HG02678 (cell line): ENCODE data around the gene LANCL3.
"Not testable (repeated sequence)": the region's sequence is repeated elsewhere in the genome, so short reads cannot be mapped to it uniquely, and the experiment has no call there.

Experiments
- ATAC-seq: cut with Tn5 transposase; IDR thresholded peaks from one replicate; pipeline ENCODE4 v1.9.1; 2021; ENCODE audit warnings: mild to moderate bottlenecking, moderate library complexity; ENCODE audit not compliant: unreplicated experiment

LANCL3 gene

GRCh38 chrX:37571426-37572107 lies at the start of gene LANCL3:
Gene LANCL3, plus strand, starts transcription at chrX:37571661. Its CDS starts 210 bp downstream, at chrX:37571871.
- ATAC-seq = not testable (repeated sequence)

DNA sequence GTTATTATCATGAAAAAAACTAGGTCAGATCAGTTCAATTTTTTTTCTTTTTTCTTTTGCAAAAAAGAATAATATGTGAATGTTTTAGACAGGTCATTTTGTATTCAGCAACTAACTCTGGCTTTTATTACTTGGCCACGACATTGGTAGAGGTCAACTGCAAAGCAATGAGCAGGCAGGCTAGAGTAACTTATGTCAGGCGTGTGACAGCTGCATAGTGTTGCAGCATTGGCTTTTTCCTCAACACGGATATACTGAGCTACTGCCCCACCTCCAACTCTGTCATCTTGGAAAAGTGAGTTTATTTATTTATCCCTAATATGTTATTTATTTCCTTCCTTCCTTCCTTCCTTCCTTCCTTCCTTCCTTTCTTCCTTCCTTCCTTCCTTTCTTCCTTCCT lies 47.8 kb upstream of the LANCL3 start:
- ATAC-seq = not testable (repeated sequence)

DNA sequence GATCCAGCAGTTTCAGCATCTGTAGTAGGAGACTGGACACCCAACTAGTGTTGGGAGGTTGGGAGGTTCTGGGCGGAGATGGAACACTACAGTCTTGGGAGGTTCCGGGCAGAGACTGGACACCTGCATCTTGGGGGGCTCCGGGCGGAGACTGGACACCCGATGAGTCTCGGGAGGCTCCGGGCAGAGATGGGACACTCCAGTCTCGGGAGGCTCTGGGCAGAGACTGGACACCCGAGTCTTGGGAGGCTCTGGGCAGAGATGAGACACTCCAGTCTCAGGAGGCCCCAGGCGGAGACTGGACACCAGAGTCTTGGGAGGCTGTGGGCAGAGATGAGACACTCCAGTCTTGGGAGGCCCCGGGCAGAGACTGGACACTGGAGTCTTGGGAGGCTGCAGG lies 29.5 kb upstream of the LANCL3 start:
- no peak for ATAC-seq

DNA sequence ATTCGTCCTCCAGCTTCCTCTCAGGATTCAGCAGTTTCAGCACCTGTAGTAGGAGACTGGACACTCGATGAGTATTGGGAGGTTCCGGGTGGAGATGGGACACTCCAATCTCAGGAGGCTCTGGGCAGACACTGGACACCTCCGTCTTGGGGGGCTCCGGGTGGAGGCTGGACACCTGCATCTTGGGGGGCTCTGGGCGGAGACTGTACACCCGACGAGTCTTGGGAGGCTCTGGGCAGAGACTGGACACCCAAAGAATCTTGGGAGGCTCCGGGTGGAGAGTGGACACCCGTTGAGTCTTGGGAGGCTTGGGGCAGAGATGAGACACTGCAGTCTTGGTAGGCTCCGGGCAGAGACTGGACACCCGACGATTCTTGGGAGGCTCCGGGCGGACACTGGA lies 28.7 kb upstream of the LANCL3 start:
- ATAC-seq = no peak

- ATAC-seq = no peak
Measured at GRCh38 chrX:37543324-37543723, 28.1 kb upstream of the LANCL3 start.

DNA sequence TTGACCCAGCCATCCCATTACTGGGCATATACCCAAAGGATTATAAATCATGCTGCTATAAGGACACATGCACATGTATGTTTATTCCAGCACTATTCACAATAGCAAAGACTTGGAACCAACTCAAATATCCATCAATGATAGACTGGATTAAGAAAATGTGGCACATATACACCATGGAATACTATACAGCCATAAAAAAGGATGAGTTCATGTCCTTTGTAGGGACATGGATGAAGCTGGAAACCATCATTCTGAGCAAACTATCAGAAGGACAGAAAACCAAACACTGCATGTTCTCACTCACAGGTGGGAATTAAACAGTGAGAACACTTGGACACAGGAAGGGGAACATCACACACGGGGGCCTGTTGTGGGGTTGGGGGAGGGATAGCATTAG lies 26.9 kb upstream of the LANCL3 start:
- not testable (repeated sequence) for ATAC-seq

DNA sequence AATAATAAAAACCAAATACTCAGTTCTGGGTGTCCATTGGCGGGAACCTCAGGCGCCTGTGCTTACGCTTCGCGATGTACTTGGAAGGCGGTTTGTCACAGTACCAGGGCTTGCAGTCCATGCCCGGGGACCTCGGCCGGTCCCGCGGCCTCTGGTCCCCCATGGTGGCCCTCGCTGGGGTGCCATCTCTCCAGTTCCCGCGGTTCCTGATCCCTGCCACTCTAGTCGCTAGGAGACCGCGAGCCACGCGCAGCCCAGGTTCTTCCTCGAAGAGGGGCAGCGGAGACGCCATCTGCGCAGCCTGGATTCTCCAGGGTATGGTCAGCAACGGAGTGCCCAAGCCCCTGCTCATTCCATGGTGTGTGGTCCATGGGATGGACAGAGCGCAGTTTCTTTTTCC lies 26.4 kb upstream of the LANCL3 start:
- no peak for ATAC-seq

DNA sequence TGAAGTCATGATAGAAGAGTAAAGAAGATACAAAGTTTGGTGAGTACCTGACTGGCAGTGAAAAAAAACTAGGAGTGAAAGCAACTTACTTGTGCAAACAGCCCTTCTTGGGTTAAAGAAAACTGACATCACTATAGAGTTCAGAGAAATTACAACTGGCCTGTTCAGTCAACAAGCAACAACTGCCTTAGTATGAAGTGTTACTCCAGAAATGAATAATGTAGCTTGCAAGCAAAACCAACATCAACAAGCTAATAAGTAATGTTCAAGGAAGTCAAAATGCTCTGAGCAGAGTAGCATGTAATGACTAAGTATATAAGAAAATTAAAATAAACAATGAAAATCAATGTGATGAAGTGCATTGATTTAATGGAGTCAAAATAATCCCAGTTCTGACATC lies 21.8 kb upstream of the LANCL3 start:
- ATAC-seq = not testable (repeated sequence)

DNA sequence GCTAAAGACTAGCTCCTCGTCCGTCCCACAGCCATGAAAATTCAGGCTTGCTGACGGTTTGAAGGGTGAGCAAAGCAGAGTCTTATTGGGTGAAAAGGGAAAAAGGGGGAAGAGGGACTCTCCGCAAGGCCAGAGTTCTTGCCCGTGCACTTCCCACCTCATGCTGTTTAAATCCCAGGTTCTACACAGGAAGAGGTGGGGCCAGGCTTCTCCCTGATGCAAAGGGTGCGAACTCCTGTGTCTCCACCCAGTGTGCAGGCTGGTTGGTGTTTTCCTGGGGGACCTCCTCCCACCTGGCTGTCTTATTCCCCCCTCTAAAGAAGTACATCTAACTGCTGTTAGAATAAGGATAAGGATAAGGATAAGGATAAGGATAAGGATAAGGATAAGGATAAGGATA lies 18.0 kb upstream of the LANCL3 start:
- no peak for ATAC-seq

GRCh38 chrX:37565254-37565653 lies 6.2 kb upstream of the LANCL3 start:
- ATAC-seq = not testable (repeated sequence)

GRCh38 chrX:37570349-37570748 lies 1.1 kb upstream of the LANCL3 start:
- ATAC-seq = not testable (repeated sequence)

DNA sequence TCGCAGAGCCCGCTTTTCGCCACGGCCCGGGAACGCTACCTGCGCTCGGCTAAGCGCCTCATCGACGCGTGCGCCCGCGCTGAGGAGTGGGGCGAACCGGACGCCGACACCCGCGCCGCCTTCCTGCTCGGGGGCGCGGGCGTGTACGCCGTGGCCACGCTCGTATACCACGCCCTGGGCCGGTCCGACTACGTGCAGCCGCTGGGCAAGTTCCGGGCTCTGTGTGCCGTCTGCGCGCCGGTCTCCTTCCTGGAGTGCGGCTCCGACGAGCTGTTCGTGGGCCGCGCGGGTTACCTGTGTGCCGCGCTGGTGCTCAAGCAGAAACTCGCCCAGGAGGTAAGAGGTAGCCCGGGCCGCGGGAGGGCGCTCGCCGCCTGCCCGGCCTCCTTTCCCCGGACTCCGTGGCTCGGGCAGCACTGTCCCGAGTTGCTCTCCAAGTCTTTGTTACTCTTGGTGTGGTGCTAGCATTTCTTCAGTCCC lies 687 bp downstream of the LANCL3 start:
- ATAC-seq = not testable (repeated sequence)

- ATAC-seq = not testable (repeated sequence)
Measured at GRCh38 chrX:37573121-37573520, 1.7 kb downstream of the LANCL3 start.

DNA sequence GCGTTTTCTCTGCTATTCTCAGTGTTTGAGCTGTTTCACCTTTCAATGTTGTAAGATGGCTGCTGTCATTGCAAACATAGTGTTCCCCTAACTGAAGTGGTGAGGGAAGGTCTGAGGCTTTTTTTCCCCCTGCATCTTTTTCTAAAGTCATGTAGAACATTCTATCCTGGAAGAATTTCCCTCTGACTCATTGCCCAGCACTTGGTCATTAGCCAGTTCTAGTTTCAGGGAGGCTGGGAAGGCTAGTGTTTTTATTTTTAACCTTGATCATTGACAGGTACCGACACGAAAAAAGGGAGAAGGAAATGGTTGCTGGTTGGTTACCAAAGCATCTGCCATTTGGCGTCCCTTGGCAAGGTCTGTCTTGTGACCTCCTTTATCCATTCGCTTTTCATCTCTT lies 6.6 kb downstream of the LANCL3 start:
- ATAC-seq = no peak

GRCh38 chrX:37580080-37580479 lies 8.6 kb downstream of the LANCL3 start:
- no peak for ATAC-seq

- ATAC-seq = not testable (repeated sequence)
Measured at GRCh38 chrX:37587337-37587736, 15.9 kb downstream of the LANCL3 start.

- no peak for ATAC-seq
Measured at GRCh38 chrX:37590047-37590446, 18.6 kb downstream of the LANCL3 start.

- no peak for ATAC-seq
Measured at GRCh38 chrX:37594755-37595382, 23.4 kb downstream of the LANCL3 start.

GRCh38 chrX:37599729-37600128 lies 28.3 kb downstream of the LANCL3 start:
- no peak for ATAC-seq

DNA sequence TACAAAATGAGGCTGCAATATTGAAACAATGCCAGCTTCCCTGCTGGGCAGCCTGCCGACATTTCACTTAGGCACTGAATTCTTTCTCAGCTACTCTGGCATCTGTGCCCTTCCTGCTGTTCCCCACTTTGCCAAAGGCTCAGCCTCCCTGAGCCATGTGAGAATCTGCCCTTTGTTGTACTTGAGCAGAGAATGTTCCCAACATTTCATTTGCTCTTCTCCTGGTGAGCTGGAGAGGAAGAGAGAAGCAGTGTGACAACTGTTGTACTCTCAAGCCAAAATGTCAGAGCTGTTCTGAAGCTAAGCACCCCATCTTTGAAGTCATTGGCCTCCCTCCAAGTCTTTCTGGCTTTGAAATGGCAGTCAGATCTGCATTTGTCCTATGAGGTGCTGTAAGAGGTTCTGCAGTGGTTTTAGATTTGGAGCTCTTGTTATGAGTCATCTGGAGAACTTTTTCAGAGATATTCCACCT lies 32.5 kb downstream of the LANCL3 start:
- ATAC-seq = no peak

DNA sequence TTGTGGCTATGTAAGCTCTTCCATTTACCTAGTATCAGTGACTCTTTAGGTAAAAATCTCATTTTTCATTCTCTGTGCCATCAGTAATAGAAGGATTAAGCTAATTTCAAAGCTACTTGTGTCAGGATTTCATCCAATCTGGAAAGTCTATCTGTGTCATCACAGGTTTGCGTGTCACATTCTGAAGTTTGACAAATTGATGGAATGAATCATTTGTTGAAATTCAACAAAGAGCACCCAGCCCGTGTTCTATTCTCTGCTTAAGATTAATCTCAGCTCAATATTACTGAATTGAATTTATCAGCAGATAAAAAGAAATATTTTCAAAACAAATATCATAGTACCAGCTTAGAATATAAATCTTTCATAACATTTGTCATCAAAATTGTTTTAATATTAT lies 35.8 kb downstream of the LANCL3 start:
- ATAC-seq = no peak

DNA sequence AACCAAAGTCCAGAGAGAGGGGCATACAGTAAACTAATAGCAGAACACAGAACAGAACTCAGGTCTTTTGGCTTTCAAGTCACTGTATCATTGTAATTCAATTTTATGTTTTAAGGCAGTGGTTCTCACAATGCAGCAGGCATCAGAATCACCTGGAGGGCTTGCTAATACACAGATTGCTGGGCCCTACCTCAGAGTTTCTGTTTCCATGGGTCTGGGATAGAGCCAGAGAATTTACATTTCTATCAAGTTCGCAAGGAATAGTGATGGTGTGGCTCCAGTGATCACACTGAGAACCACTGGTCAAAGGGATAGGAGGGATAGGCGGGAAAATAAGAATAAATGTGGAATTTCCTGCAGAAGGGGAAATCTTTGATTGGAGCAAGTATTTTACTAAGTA lies 36.7 kb downstream of the LANCL3 start:
- ATAC-seq = no peak
